HEK293 (cell line): Measurements from ENCODE around the gene LPIN1.
A peak's percentile ranks its signal among the peaks of the same experiment; 100 is the strongest.

Experiments
- CTCF ChIA-PET: fragments of 350-600 bp; formaldehyde crosslinking; extraction: SDS; loops from one replicate; lab custom pipeline; 2021; ENCODE audit warnings: antibody characterized with exemption; lab: Yijun Ruan, JAX
- POLR2A ChIA-PET: fragments of 300-600 bp; formaldehyde crosslinking; extraction: SDS; loops from one replicate; lab custom pipeline; 2020; ENCODE audit warnings: antibody characterized with exemption, inconsistent platforms; lab: Yijun Ruan, JAX
- H3K27ac ChIP-seq: fragments of 200-500 bp; sonication (Bioruptor generic); 2 replicates; pipeline ENCODE4 v1.5.1; 2014; ENCODE audit warnings: low read depth, low read length, control low read depth, inconsistent platforms; ENCODE audit errors: extremely low read depth
- H3K36me3 ChIP-seq, 2 experiments: fragments of 200-500 bp in 1 of 2; sonication (Bioruptor generic) in 1 of 2; 1 replicate in 1 of 2; 2 replicates in 1 of 2; pipeline ENCODE4 v1.5.1; 2014 to 2017; ENCODE audit warnings: inconsistent platforms in 2 of 2, low read length in 2 of 2; ENCODE audit not compliant: control insufficient read depth in 2 of 2, insufficient read depth in 1 of 2
- H3K4me1 ChIP-seq: fragments of 200-500 bp; sonication (Bioruptor generic); 2 replicates; pipeline ENCODE4 v1.5.1; 2014; ENCODE audit warnings: mild to moderate bottlenecking, low read length, inconsistent platforms; ENCODE audit not compliant: control insufficient read depth, insufficient read depth
- H3K4me3 ChIP-seq: 2 replicates; pipeline ENCODE4 v1.5.1; 2011; ENCODE audit warnings: low read depth, mild to moderate bottlenecking, control low read depth, low read length, moderate library complexity
- H3K9me3 ChIP-seq: fragments of 200-500 bp; sonication (Bioruptor generic); 2 replicates; pipeline ENCODE4 v1.5.1; 2014; ENCODE audit warnings: low read depth, low read length, inconsistent platforms; ENCODE audit not compliant: control insufficient read depth, insufficient read depth
- ELK4 ChIP-seq: IDR thresholded peaks from 2 replicates; pipeline ENCODE4 v1.6.1; 2011; ENCODE audit warnings: mild to moderate bottlenecking, low read depth, low read length, borderline replicate concordance
- GLIS1 ChIP-seq: fragments of 450-650 bp; formaldehyde crosslinking; IDR thresholded peaks from 2 replicates; pipeline ENCODE4 v1.5.1; 2016; ENCODE audit warnings: missing biosample characterization, missing genetic modification characterization
- KLF8 ChIP-seq: fragments of 450-650 bp; formaldehyde crosslinking; IDR thresholded peaks from 2 replicates; pipeline ENCODE4 v1.5.1; 2016; ENCODE audit warnings: missing biosample characterization, missing genetic modification characterization
- PRDM10 ChIP-seq: fragments of 450-650 bp; formaldehyde crosslinking; IDR thresholded peaks from 2 replicates; pipeline ENCODE4 v1.5.1; 2016; ENCODE audit warnings: missing biosample characterization, missing genetic modification characterization
- PRDM2 ChIP-seq: fragments of 450-650 bp; formaldehyde crosslinking; IDR thresholded peaks from 2 replicates; pipeline ENCODE4 v1.5.1; 2016; ENCODE audit warnings: missing biosample characterization, missing genetic modification characterization, borderline replicate concordance
- ZNF121 ChIP-seq: fragments of 450-650 bp; formaldehyde crosslinking; IDR thresholded peaks from 2 replicates; pipeline ENCODE4 v1.5.1; 2016; ENCODE audit warnings: missing biosample characterization, missing genetic modification characterization
- ZNF692 ChIP-seq: fragments of 450-650 bp; formaldehyde crosslinking; IDR thresholded peaks from 2 replicates; pipeline ENCODE4 v1.5.1; 2016; ENCODE audit warnings: missing biosample characterization, missing genetic modification characterization

LPIN1 gene

GRCh38 chr2:11722292-11723060, 24.0 kb upstream of the LPIN1 start:
- POLR2A ChIA-PET: no interaction called here

GRCh38 chr2:11723061-11723371, 23.4 kb upstream of the LPIN1 start:
- Histone ChIP-seq H3K9me3 (no peaks in the 10 kb centered on the region), H3K27ac (no peak overlapping the region), H3K4me3 (no peak overlapping the region), H3K4me1 (peaks cover 6% of the 10 kb centered on the region; the same call in 1 of the 2 replicates), H3K36me3 (no peaks in the 10 kb centered on the region)
- no peak for TF ChIP-seq ZNF121 (tag by site-specific recombination)
- TF ChIP-seq ELK4: no peak
- ChIA-PET POLR2A (no interaction called here), CTCF (interaction anchor here (0.5 to 0.9 kb wide), 2 partner anchors 30 to 56 kb away, joined by 3 to 5 read pairs; no protein-coding TSS in a partner anchor)

More at GRCh38 chr2:11722292-11723060, 24.0 kb upstream of the LPIN1 start:
- CTCF ChIA-PET: interaction anchor here (0.5 to 1.2 kb wide), 5 partner anchors 29 to 93 kb away, joined by 3 to 5 read pairs (median 3); no protein-coding TSS in a partner anchor
- peaks cover 6% of the 10 kb centered on the region; the same call in 1 of the 2 replicates for H3K4me1 ChIP-seq
- no peaks in the 10 kb centered on the region for H3K9me3 ChIP-seq
- TF ChIP-seq KLF8 (tag by site-specific recombination) (no peak), PRDM10 (tag by site-specific recombination) (peak; percentile 10; the same call in 1 of the 2 replicates), ZNF692 (no peak)
- no peak overlapping the region for H3K4me3 ChIP-seq
- no peaks in the 10 kb centered on the region for H3K36me3 ChIP-seq
- no peak overlapping the region for H3K27ac ChIP-seq

GRCh38 chr2:11724151-11724550, 22.3 kb upstream of the LPIN1 start:
- H3K4me3 ChIP-seq: no peak overlapping the region
- POLR2A ChIA-PET: no interaction called here
- H3K36me3 ChIP-seq: no peaks in the 10 kb centered on the region
- CTCF ChIA-PET: no interaction called here
- H3K9me3 ChIP-seq: no peaks in the 10 kb centered on the region
- peaks cover 3% of the 10 kb centered on the region; the same call in 1 of the 2 replicates for H3K4me1 ChIP-seq
- TF ChIP-seq GLIS1 (tag by site-specific recombination) (0 out of 2 replicates have a peak, but pooled peaks have one; percentile 36), PRDM2 (tag by site-specific recombination) (no peak)
- no peak overlapping the region for H3K27ac ChIP-seq
